NCI-H345 treated with DMSO at 0.1 percent for 48 hours (cell line): ENCODE results near the gene COX4I2.

Experiments
- DNase-seq: peaks from one replicate; lab custom pipeline; 2025; ENCODE audit not compliant: unreplicated experiment; lab: John Stamatoyannopoulos, UW

COX4I2 gene

GRCh38 chr20:31675828-31676608, 38.3 kb downstream of the COX4I2 start:
- DNase-seq = no peak

- DNase-seq = no peak
Observed at GRCh38 chr20:31676609-31676989, 38.9 kb downstream of the COX4I2 start.

GRCh38 chr20:31677553-31678260, 40.0 kb downstream of the COX4I2 start:
- no peak for DNase-seq

- DNase-seq = no peak
Observed at GRCh38 chr20:31678389-31679356, 41.0 kb downstream of the COX4I2 start.

- DNase-seq = no peak
Observed at GRCh38 chr20:31679357-31680285, 41.9 kb downstream of the COX4I2 start.

- no peak for DNase-seq
Observed at GRCh38 chr20:31680286-31681127, 42.8 kb downstream of the COX4I2 start.

GRCh38 chr20:31681128-31681727, 43.5 kb downstream of the COX4I2 start:
- DNase-seq = no peak

- DNase-seq = no peak
Observed at GRCh38 chr20:31681769-31682168, 44.1 kb downstream of the COX4I2 start.

GRCh38 chr20:31682352-31682751, 44.6 kb downstream of the COX4I2 start:
- DNase-seq = no peak

GRCh38 chr20:31682927-31683326, 45.2 kb downstream of the COX4I2 start:
- no peak for DNase-seq

- peak; percentile 78 for DNase-seq
Observed at GRCh38 chr20:31684153-31685015, 46.7 kb downstream of the COX4I2 start.

- no peak for DNase-seq
Observed at GRCh38 chr20:31685853-31686643, 48.3 kb downstream of the COX4I2 start.

GRCh38 chr20:31687777-31688176, 50.1 kb downstream of the COX4I2 start:
- no peak for DNase-seq

GRCh38 chr20:31689141-31689540, 51.4 kb downstream of the COX4I2 start:
- no peak for DNase-seq

GRCh38 chr20:31690124-31690666, 52.5 kb downstream of the COX4I2 start:
- no peak for DNase-seq

GRCh38 chr20:31691646-31692275, 54.0 kb downstream of the COX4I2 start:
- no peak for DNase-seq
